SK-N-SH (cell line): ENCODE data around the gene GABRD. TPM values are rescaled to one million over a fixed set of nuclear protein-coding genes. Genes with fewer than 3 reads are reported as not detected.

Experiments used
- CTCF ChIA-PET: fragments of 300-600, 350-600 bp; formaldehyde crosslinking; extraction: SDS; loops from one replicate; lab custom pipeline; 2021; lab: Yijun Ruan, JAX
- POLR2A ChIA-PET: fragments of 350-600 bp; sonication (Branson Sonifier 250); formaldehyde crosslinking; extraction: SDS; loops from one replicate; lab custom pipeline; 2020; ENCODE audit warnings: antibody characterized with exemption, inconsistent platforms; lab: Yijun Ruan, JAX
- DNase-seq: peaks from one replicate; pipeline ENCODE4 v3.0.0; 2012
- H2AFZ ChIP-seq: fragments of 200-600 bp; sonication (generic); 2 replicates; pipeline ENCODE4 v1.8.1; 2016; ENCODE audit warnings: antibody characterized with exemption, mild to moderate bottlenecking, low read depth
- H3F3A ChIP-seq: fragments of 200-600 bp; sonication (generic); replicated peaks from 2 replicates; pipeline ENCODE3; 2016; ENCODE audit warnings: antibody characterized with exemption, mild to moderate bottlenecking; ENCODE audit not compliant: insufficient read depth
- H3K27ac ChIP-seq, 2 experiments: fragments of 200-500 bp in 1 of 2; fragments of 200-600 bp in 1 of 2; sonication (Bioruptor generic) in 1 of 2; sonication (generic), shearing (Covaris generic) in 1 of 2; 2 replicates each; pipeline versions ENCODE4 v1.5.1 to v1.6.1; 2014 to 2016; ENCODE audit warnings: low read depth in 2 of 2, inconsistent platforms in 1 of 2, low read length in 1 of 2, mild to moderate bottlenecking in 1 of 2, mixed read lengths in 1 of 2
- H3K27me3 ChIP-seq: fragments of 200-600 bp; sonication (generic), shearing (Covaris generic); 2 replicates; pipeline ENCODE4 v1.6.1; 2016; ENCODE audit warnings: mixed run types; ENCODE audit not compliant: insufficient read depth
- H3K36me3 ChIP-seq, 2 experiments: fragments of 200-500 bp in 1 of 2; fragments of 200-600 bp in 1 of 2; sonication (Bioruptor generic) in 1 of 2; sonication (generic) in 1 of 2; replicated peaks in 1 of 2; 2 replicates each; pipeline versions ENCODE3 to v1.5.1; 2014 to 2016; ENCODE audit warnings: low read length in 1 of 2, mild to moderate bottlenecking in 1 of 2; ENCODE audit not compliant: insufficient read depth in 2 of 2, control insufficient read depth in 1 of 2
- H3K4me1 ChIP-seq, 2 experiments: fragments of 200-500 bp in 1 of 2; fragments of 200-600 bp in 1 of 2; sonication (Bioruptor generic) in 1 of 2; sonication (generic), shearing (Covaris generic) in 1 of 2; 2 replicates each; pipeline versions ENCODE4 v1.5.1 to v1.6.1; 2014 to 2016; ENCODE audit warnings: low read depth in 1 of 2, low read length in 1 of 2, mixed run types in 1 of 2; ENCODE audit not compliant: insufficient read depth in 2 of 2, control insufficient read depth in 1 of 2
- H3K4me2 ChIP-seq: fragments of 200-600 bp; sonication (generic), shearing (Covaris generic); 2 replicates; pipeline ENCODE4 v1.6.1; 2017; ENCODE audit warnings: mixed run types
- H3K4me3 ChIP-seq, 2 experiments: fragments of 200-500 bp in 1 of 2; fragments of 200-600 bp in 1 of 2; sonication (Bioruptor generic) in 1 of 2; sonication (generic), shearing (Covaris generic) in 1 of 2; 2 replicates each; pipeline versions ENCODE4 v1.5.1 to v1.8.1; 2014 to 2016; ENCODE audit warnings: low read depth in 2 of 2, inconsistent platforms in 1 of 2, low read length in 1 of 2, mild to moderate bottlenecking in 1 of 2, mixed read lengths in 1 of 2, moderate library complexity in 1 of 2
- H3K79me2 ChIP-seq: fragments of 200-600 bp; sonication (generic); 2 replicates; pipeline ENCODE4 v1.8.1; 2017; ENCODE audit warnings: mild to moderate bottlenecking; ENCODE audit not compliant: insufficient read depth
- H3K9ac ChIP-seq: fragments of 200-600 bp; sonication (generic); 2 replicates; pipeline ENCODE4 v1.6.1; 2017; ENCODE audit warnings: mixed run types
- H3K9me2 ChIP-seq: fragments of 200-600 bp; sonication (generic); 2 replicates; pipeline ENCODE4 v1.6.1; 2017; ENCODE audit warnings: mixed run types
- H3K9me3 ChIP-seq: fragments of 200-600 bp; sonication (generic); 2 replicates; pipeline ENCODE4 v1.6.1; 2017; ENCODE audit warnings: mixed run types, mild to moderate bottlenecking, moderate library complexity
- H4K20me1 ChIP-seq: fragments of 200-600 bp; sonication (generic); 2 replicates; pipeline ENCODE4 v1.6.1; 2017; ENCODE audit warnings: mild to moderate bottlenecking, mixed run types; ENCODE audit not compliant: insufficient read depth
- CHD2 ChIP-seq: fragments of 150-350 bp; IDR thresholded peaks from 2 replicates; pipeline ENCODE4 v1.6.1; 2018; ENCODE audit warnings: low read length; ENCODE audit not compliant: partially characterized antibody
- CTCF ChIP-seq: fragments of 200-600 bp; sonication (generic); IDR thresholded peaks from 2 replicates; pipeline ENCODE4 v1.6.1; 2017; ENCODE audit warnings: antibody characterized with exemption, mild to moderate bottlenecking, moderate library complexity
- FOXM1 ChIP-seq: IDR thresholded peaks from 2 replicates; pipeline ENCODE4 v1.4.0; 2012; ENCODE audit warnings: low read depth, mild to moderate bottlenecking
- GABPA ChIP-seq: IDR thresholded peaks from 2 replicates; pipeline ENCODE4 v1.4.0; 2012; ENCODE audit warnings: low read depth, mild to moderate bottlenecking
- IRF3 ChIP-seq: fragments of 150-350 bp; IDR thresholded peaks from 2 replicates; pipeline ENCODE4 v1.6.1; 2016; ENCODE audit warnings: mild to moderate bottlenecking, low read depth, low read length
- JUND ChIP-seq: IDR thresholded peaks from 2 replicates; pipeline ENCODE4 v1.4.0; 2012
- MAX ChIP-seq: IDR thresholded peaks from 2 replicates; pipeline ENCODE4 v1.4.0; 2012; ENCODE audit warnings: low read depth
- MEF2A ChIP-seq: IDR thresholded peaks from 2 replicates; pipeline ENCODE4 v1.4.0; 2012; ENCODE audit warnings: low read depth, borderline replicate concordance
- NFIC ChIP-seq: IDR thresholded peaks from 2 replicates; pipeline ENCODE4 v1.4.0; 2012; ENCODE audit warnings: borderline replicate concordance
- NRF1 ChIP-seq: IDR thresholded peaks from 2 replicates; pipeline ENCODE4 v1.6.1; 2012; ENCODE audit warnings: low read depth, mild to moderate bottlenecking, low read length
- PBX3 ChIP-seq: IDR thresholded peaks from 2 replicates; pipeline ENCODE4; 2012
- RCOR1 ChIP-seq: fragments of 150-350 bp; IDR thresholded peaks from 2 replicates; pipeline ENCODE4 v1.6.1; 2017; ENCODE audit warnings: antibody characterized with exemption, low read length
- REST ChIP-seq: IDR thresholded peaks from 2 replicates; pipeline ENCODE4 v1.6.1; 2012; ENCODE audit warnings: mild to moderate bottlenecking, low read depth, low read length, moderate library complexity
- SIN3A ChIP-seq: IDR thresholded peaks from 2 replicates; pipeline ENCODE4 v1.6.1; 2012; ENCODE audit warnings: low read depth, mild to moderate bottlenecking, low read length, moderate library complexity, borderline replicate concordance
- SMC3 ChIP-seq: IDR thresholded peaks from 2 replicates; pipeline ENCODE4 v1.6.1; 2012; ENCODE audit warnings: low read depth, low read length, improper control_type of control experiment
- TCF12 ChIP-seq: IDR thresholded peaks from 2 replicates; pipeline ENCODE4 v1.4.0; 2012
- USF1 ChIP-seq: IDR thresholded peaks from 2 replicates; pipeline ENCODE4 v1.4.0; 2012; ENCODE audit warnings: low read depth, borderline replicate concordance
- USF2 ChIP-seq: fragments of 150-350 bp; IDR thresholded peaks from 2 replicates; pipeline ENCODE4 v1.6.1; 2017; ENCODE audit warnings: antibody characterized with exemption, low read length, low read depth, borderline replicate concordance
- YY1 ChIP-seq: IDR thresholded peaks from 2 replicates; pipeline ENCODE4 v1.4.0; 2012; ENCODE audit warnings: low read depth, mild to moderate bottlenecking
- ZBTB33 ChIP-seq: IDR thresholded peaks from 2 replicates; pipeline ENCODE4 v1.4.0; 2012; ENCODE audit warnings: low read depth, borderline replicate concordance
- WGBS: methylation state at CpG from one replicate; pipeline ENCODE4 v1.1.6; 2017; ENCODE audit warnings: low lambda C conversion rate; 5-methylcytosine and 5-hydroxymethylcytosine counted together
- polyA plus RNA-seq, 3 experiments: library from polyadenylated mRNA; depleted of rRNA; stranded (reverse); fragments of >200 nt; gene quantifications; 2 replicates each; pipeline ENCODE4 v1.2.3, GENCODE V29; 2012

GABRD gene
- polyA plus RNA-seq, 1 of the 3 experiments (the other 2 are of a cell fraction), result 0.07 TPM

- POLR2A ChIA-PET, result no interaction called here
These were observed 19.1 kb downstream of the GABRD start for GRCh38 chr1:2038229-2038628.

More at GRCh38 chr1:2038229-2038628, 19.1 kb downstream of the GABRD start:
- H3F3A ChIP-seq, result no peaks in the 10 kb centered on the region
- CTCF ChIA-PET, result interaction anchor here (1.2 kb wide), 2 partner anchors 78 to 94 kb away, joined by 5 read pairs; no protein-coding TSS in a partner anchor
- no peak overlapping the region for H3K9ac ChIP-seq
- H3K4me3 ChIP-seq, result no peak overlapping the region
- 63% methylated on average over 8 of the region's 8 CpGs for WGBS
- TF ChIP-seq REST (no peak), USF1 (no peak), NFIC (no peak), SIN3A (no peak), IRF3 (no peak), MEF2A (no peak), ZBTB33 (no peak), CHD2 (no peak), TCF12 (no peak), USF2 (no peak), FOXM1 (no peak), MAX (no peak), RCOR1 (no peak), NRF1 (no peak), SMC3 (no peak), YY1 (no peak), GABPA (no peak), JUND (no peak), PBX3 (no peak), CTCF (no peak)
- H3K9me3 ChIP-seq, result no peaks in the 10 kb centered on the region
- no peak overlapping the region for H2AFZ ChIP-seq
- no peaks in the 10 kb centered on the region for H3K9me2 ChIP-seq
- peaks cover 0 to 4% of the 10 kb centered on the region in 2 experiments; a peak in 1 of 4 replicates for H3K4me1 ChIP-seq
- H3K79me2 ChIP-seq, result no peaks in the 10 kb centered on the region
- H3K4me2 ChIP-seq, result no peak overlapping the region
- H3K27me3 ChIP-seq, result no peaks in the 10 kb centered on the region
- H3K36me3 ChIP-seq, result no peaks in the 10 kb centered on the region
- H4K20me1 ChIP-seq, result no peaks in the 10 kb centered on the region
- H3K27ac ChIP-seq, result no peak overlapping the region
- no peak for DNase-seq
